Activated B cell treated with CpG ODN at 0.5 μM for 24 hours (primary cell): ENCODE data around the gene NMNAT2. TPM values are rescaled to one million over a fixed set of nuclear protein-coding genes. Genes with fewer than 3 reads are reported as not detected.
"Not testable (repeated sequence)": the region's sequence is repeated elsewhere in the genome, so short reads cannot be mapped to it uniquely, and the experiment has no call there.

ENCODE experiments used
- ATAC-seq: fragments of 200-7000 bp; cut with Tn5 transposase; one replicate; pipeline ENCODE4 v1.10.0; 2021; ENCODE audit warnings: low read depth, mild to moderate bottlenecking, moderate library complexity
- CTCF ChIA-PET: fragments of 350-600 bp; sonication (Branson Sonifier 250); formaldehyde crosslinking; loops from one replicate; lab custom pipeline; 2021; ENCODE audit warnings: antibody characterized with exemption; lab: Charles Lee
- POLR2A ChIA-PET: fragments of 350-600 bp; sonication (Branson Sonifier 250); formaldehyde crosslinking; loops from one replicate; lab custom pipeline; 2021; ENCODE audit warnings: antibody characterized with exemption; lab: Charles Lee
- DNase-seq: peaks from one replicate; pipeline ENCODE4 v3.0.0; 2022
- H3K27ac Mint-ChIP-seq: one replicate; pipeline ENCODE4 v1.8.0; 2020; ENCODE audit warnings: mixed read lengths
- H3K27me3 Mint-ChIP-seq: one replicate; pipeline ENCODE4 v1.8.0; 2021; ENCODE audit warnings: mixed read lengths
- H3K36me3 Mint-ChIP-seq: one replicate; pipeline ENCODE4 v1.8.0; 2021; ENCODE audit warnings: low read depth, mixed read lengths
- H3K4me1 Mint-ChIP-seq: one replicate; pipeline ENCODE4 v1.8.0; 2021; ENCODE audit warnings: mixed read lengths
- H3K4me3 Mint-ChIP-seq: one replicate; pipeline ENCODE4 v1.8.0; 2020; ENCODE audit warnings: mild to moderate bottlenecking, mixed read lengths
- H3K9me3 Mint-ChIP-seq: one replicate; pipeline ENCODE4 v1.8.0; 2020; ENCODE audit warnings: mixed read lengths
- CTCF ChIP-seq: fragments of 200-600 bp; IDR thresholded peaks from one replicate; pipeline ENCODE4 v1.8.0; 2022; ENCODE audit warnings: antibody characterized with exemption, mild to moderate bottlenecking
- intact Hi-C: fragments of 100-400 bp; cut with micrococcal nuclease; formaldehyde crosslinking; loops from one replicate; pipeline ENCODE4 v1.15.1; 2024
- total RNA-seq: library from RNA; stranded (reverse); gene quantifications from 2 replicates; pipeline ENCODE4 v1.2.3, GENCODE V29; 2022

The NMNAT2 gene
- total RNA-seq, 1 donor from 2014 or later = not detected

GRCh38 chr1:183411091-183411490 is 7.1 kb downstream of the NMNAT2 start:
- ChIA-PET POLR2A (no interaction called here), CTCF (no interaction called here)
- Mint-ChIP-seq H3K4me3 (no peak overlapping the region), H3K27me3 (peaks cover 20% of the 10 kb centered on the region), H3K9me3 (no peaks in the 10 kb centered on the region), H3K36me3 (no peaks in the 10 kb centered on the region), H3K27ac (no peak overlapping the region), H3K4me1 (no peaks in the 10 kb centered on the region)
- intact Hi-C loops = no loop called here
- ATAC-seq (no peak), DNase-seq (no peak)
- TF ChIP-seq CTCF = no peak

- intact Hi-C loops = no loop called here
- H3K4me1 Mint-ChIP-seq = no peaks in the 10 kb centered on the region
- no peaks in the 10 kb centered on the region for H3K9me3 Mint-ChIP-seq
- H3K27ac Mint-ChIP-seq = no peak overlapping the region
- POLR2A ChIA-PET = no interaction called here
- CTCF ChIA-PET = no interaction called here
- no peaks in the 10 kb centered on the region for H3K36me3 Mint-ChIP-seq
- H3K27me3 Mint-ChIP-seq = peaks cover 29% of the 10 kb centered on the region
- no peak for DNase-seq
- no peak overlapping the region for H3K4me3 Mint-ChIP-seq
- no peak for TF ChIP-seq CTCF
- ATAC-seq = no peak
Observed at GRCh38 chr1:183407961-183408360, 10.2 kb downstream of the NMNAT2 start.

- H3K4me1 Mint-ChIP-seq = no peaks in the 10 kb centered on the region
- DNase-seq (no peak), ATAC-seq (no peak)
- intact Hi-C loops = no loop called here
- no peak for TF ChIP-seq CTCF
- peaks cover 30% of the 10 kb centered on the region for H3K27me3 Mint-ChIP-seq
- H3K36me3 Mint-ChIP-seq = no peaks in the 10 kb centered on the region
- ChIA-PET POLR2A (no interaction called here), CTCF (no interaction called here)
- no peak overlapping the region for H3K4me3 Mint-ChIP-seq
- H3K9me3 Mint-ChIP-seq = no peaks in the 10 kb centered on the region
- H3K27ac Mint-ChIP-seq = no peak overlapping the region
Observed at GRCh38 chr1:183407474-183407873, 10.7 kb downstream of the NMNAT2 start.

- intact Hi-C loops = no loop called here
- Mint-ChIP-seq H3K27ac (no peak overlapping the region), H3K4me1 (no peaks in the 10 kb centered on the region), H3K27me3 (peaks cover 34% of the 10 kb centered on the region), H3K4me3 (no peak overlapping the region), H3K36me3 (no peaks in the 10 kb centered on the region), H3K9me3 (no peaks in the 10 kb centered on the region)
- ChIA-PET CTCF (no interaction called here), POLR2A (no interaction called here)
- DNase-seq (no peak), ATAC-seq (no peak)
- no peak for TF ChIP-seq CTCF
Observed at GRCh38 chr1:183404476-183404875, 13.7 kb downstream of the NMNAT2 start.

GRCh38 chr1:183403498-183403897 is 14.7 kb downstream of the NMNAT2 start:
- Mint-ChIP-seq H3K27ac (no peak overlapping the region), H3K9me3 (no peaks in the 10 kb centered on the region), H3K27me3 (peaks cover 35% of the 10 kb centered on the region), H3K4me1 (no peaks in the 10 kb centered on the region), H3K36me3 (no peaks in the 10 kb centered on the region), H3K4me3 (no peak overlapping the region)
- ATAC-seq (no peak), DNase-seq (no peak)
- intact Hi-C loops = no loop called here
- ChIA-PET CTCF (no interaction called here), POLR2A (no interaction called here)
- no peak for TF ChIP-seq CTCF

GRCh38 chr1:183401565-183401964 is 16.6 kb downstream of the NMNAT2 start:
- H3K9me3 Mint-ChIP-seq, POLR2A ChIA-PET, H3K4me1 Mint-ChIP-seq, CTCF ChIA-PET, H3K27ac Mint-ChIP-seq, H3K36me3 Mint-ChIP-seq, ATAC-seq, intact Hi-C loops, H3K4me3 Mint-ChIP-seq, DNase-seq: not testable (repeated sequence)
- peaks cover 43% of the 10 kb centered on the region for H3K27me3 Mint-ChIP-seq
